Left renal cortex interstitium (tissue), 4 donors: ENCODE measurements around the gene HLF. TPM values are rescaled to one million over a fixed set of nuclear protein-coding genes. Genes with fewer than 3 reads are reported as not detected.
A peak's percentile ranks its signal among the peaks of the same experiment; 100 is the strongest.
"Not testable (repeated sequence)": the region's sequence is repeated elsewhere in the genome, so short reads cannot be mapped to it uniquely, and the experiment has no call there.

Experiments
- DNase-seq, 4 donors: peaks; one replicate each; pipeline ENCODE4 v3.0.0-alpha.2; 2013; ENCODE audit warnings: low read depth in 4 of 4, low spot score in 2 of 4, missing footprints in 1 of 4
- polyA plus RNA-seq, 4 donors: library from polyadenylated mRNA; unstranded; fragments of 120-200 nt; gene quantifications; one replicate each; pipeline ENCODE4 v1.2.1, GENCODE V29; 2013; ENCODE audit not compliant: insufficient read length in 4 of 4

The HLF gene
- polyA plus RNA-seq, 4 donors = 4.2 to 6.5 (median 5.5) TPM

GRCh38 chr17:55323518-55324295 is 58.9 kb downstream of the HLF start:
- DNase-seq = no peak

GRCh38 chr17:55324296-55324978 is 59.7 kb downstream of the HLF start:
- no peak for DNase-seq

- peak in 2 of 4 donors; percentile 18 to 49 for DNase-seq
Observed at GRCh38 chr17:55325406-55325805, 60.6 kb downstream of the HLF start.

DNA sequence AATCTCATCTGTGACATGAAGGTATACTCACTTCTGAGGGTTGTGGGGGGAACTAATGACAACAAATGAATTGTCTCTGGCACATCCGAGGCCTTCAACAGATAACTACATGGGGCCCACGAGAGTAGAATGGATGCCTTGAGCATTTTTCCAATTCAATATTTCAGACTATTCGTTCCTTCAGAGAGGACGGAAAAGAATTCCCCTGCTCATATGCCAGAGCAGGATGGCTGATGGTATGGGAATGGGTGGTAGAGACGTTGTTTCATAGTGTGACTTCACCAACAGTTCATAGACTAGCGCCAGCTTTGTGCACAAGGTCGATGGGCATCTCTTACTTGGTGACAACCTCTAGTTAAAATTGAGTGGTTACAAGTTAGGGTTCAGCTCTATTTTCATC is 61.3 kb downstream of the HLF start:
- DNase-seq = no peak

DNA sequence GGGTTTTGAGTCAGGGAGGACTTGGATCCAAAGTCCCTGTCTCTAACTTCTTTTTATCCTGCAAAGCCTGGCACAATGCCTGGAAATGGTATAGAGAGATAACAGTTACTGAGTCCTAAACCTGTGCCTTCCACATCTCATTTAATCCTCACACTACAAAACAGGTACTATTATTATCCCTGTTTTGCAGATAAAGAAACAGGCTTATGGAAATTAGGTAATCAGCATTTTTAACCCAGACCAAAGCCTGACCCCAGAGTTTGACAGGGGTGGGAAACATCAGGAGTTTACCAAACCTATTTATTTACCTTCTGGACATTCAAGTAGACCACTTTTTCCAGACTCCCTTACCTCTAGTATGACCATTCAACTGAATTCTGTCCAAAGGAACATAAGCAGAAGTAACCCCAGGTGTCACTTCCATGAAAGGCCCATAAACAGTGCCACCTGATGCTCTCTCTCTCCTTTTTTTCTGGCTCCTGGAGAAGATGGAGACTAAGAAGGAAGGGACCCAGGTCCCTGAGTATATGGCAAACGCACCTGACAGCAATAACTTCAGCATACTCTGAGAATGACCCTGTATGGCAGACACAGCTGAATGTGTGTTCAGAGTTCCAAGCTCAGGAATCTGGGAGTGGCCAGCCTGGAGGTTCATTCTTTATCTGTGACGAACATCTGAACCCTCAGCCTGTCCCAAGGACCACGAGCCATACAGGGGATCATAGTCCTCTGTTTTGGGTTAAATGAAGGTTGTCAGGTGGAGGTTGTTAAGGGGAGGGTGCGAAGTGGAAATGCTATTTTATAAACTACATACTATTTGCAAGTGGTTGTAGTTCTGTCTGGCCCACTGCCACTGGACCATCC is 62.7 kb downstream of the HLF start:
- DNase-seq = no peak

GRCh38 chr17:55328514-55328913 is 63.8 kb downstream of the HLF start:
- not testable (repeated sequence) for DNase-seq

GRCh38 chr17:55330344-55330933 is 65.7 kb downstream of the HLF start:
- DNase-seq = no peak

DNA sequence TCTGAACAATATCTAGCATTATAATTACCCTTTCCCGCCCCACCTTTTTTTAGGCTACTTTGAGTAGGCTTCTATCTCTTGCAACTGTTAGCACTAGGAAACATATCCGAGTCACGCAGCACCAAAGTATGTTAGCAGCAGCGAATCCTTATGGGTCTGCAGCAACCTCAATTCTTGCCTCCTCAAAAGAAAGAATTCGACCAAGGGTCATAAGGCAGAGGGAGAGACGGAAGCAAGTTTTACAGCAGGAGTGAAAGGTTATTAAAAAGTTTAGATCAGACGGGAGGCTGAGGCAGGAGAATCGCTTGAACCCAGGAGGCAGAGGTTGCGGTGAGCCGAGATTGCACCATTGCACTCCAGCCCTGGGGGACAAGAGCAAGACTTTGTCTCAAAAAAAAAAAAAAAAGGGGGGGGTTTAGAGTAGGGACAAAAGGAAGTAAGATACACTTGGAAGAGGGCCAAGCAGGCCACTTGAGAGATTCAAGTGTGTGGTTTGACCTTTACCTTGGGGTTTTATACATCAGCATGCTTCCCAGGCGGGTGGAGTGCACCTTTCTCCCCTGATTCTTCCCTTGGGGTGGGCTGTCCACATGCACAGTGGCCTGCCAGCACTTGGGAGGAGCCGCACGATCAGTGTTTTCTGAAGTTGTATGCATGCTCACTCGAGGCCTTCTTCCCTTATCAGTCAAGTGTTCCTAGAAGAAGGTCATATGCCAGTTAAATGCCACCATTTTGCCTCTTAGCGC is 67.7 kb downstream of the HLF start:
- no peak for DNase-seq

DNA sequence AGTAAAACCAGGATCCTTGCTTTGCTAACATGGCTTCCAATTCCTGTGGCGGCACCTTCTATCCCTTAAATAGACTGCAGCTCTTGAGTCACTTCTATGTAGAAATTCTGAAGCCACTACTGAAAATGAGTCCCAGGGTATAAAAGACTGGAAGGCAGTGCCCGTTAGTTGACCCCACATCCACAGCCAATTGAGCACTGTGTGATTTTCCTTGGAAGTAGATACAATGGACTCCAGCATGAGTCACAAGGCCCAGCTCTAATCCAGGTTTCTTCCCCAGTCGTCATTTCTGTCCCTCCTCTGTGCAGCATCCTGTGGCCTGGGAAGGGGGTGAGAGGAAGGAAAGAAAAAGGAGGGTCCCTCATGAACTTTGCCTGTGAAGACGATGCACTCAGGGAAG is 69.5 kb downstream of the HLF start:
- no peak for DNase-seq

- DNase-seq = no peak
Observed at GRCh38 chr17:55334881-55335540, 70.3 kb downstream of the HLF start.

DNA sequence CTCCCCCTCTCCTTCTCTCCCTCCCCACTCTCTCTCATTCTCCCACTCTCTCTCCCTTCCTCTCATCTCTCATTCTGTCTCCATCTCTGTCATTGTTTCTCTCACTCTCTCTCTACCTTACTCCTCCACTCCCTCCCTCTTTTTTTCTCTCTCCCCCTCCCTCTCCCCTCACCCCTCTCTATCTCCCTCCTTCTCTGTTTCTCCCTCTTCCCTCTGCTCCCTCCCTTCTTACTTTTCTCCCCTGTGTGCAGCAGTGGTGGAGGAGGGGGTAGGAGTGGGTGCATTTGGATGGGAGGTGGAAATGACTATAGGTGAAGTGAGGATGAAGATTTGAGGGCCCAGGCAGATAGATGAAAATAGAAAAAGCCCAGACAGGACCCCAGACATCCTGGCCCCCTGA is 70.9 kb downstream of the HLF start:
- DNase-seq = no peak

- no peak for DNase-seq
Observed at GRCh38 chr17:55336426-55336825, 71.7 kb downstream of the HLF start.

- DNase-seq = no peak
Observed at GRCh38 chr17:55340176-55340575, 75.4 kb downstream of the HLF start.

DNA sequence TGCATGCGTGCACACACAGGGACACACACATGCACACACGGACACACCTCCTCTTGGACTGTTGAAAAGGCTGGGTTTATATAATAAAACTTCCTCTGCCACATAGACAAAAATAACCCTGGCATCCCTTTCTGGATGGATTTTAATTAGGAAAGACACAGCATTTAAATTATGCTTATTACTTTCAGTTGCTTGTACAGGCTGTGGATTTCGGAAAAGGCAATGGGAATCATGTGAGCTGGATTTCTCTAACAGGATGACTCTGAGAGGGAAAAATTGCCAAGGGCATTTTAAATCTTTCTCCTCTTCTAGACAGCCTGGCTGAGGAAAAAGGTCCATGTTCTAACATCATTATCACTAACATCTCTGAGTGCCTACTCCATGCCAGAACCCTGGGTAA is 75.9 kb downstream of the HLF start:
- no peak for DNase-seq

GRCh38 chr17:55341432-55341831 is 76.7 kb downstream of the HLF start:
- DNase-seq = no peak

DNA sequence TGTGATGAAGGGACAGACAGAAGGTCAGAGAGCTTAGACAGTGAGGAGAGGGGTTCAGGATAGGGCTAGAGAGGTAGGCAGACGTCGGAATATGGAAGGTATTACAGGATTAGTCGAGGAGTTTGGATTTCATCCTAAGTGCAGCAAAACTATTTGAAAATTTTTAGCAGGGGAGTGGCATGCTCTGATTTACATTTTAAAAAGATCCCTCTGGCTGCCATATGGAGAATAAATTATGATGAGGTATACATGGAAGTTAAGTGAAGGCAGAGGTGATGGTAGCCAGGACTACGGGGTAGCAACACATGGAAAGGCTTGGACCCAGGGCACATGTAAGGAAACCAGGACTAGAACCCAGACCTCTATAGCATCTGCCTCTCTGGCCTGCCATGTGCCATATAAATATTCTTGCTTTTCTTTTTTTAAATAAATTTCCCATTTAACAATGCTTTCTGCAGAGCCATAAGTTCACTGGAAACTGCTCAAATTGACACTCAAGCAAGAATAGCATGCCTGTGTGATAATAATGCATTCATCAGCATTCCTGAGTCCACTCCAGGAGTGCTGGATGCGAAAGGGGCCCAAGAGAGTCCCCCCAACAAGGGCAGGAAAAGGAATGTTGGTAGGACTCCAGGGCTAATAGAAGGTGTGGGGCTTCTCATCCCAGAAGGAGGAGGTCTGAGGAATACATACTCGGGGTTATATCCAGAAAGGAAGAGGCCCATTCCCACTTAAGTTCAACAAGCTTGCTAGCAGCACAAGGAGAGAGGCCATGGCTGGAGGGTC is 78.2 kb downstream of the HLF start:
- no peak for DNase-seq

GRCh38 chr17:55343900-55344513 is 79.2 kb downstream of the HLF start:
- no peak for DNase-seq

- no peak for DNase-seq
Observed at GRCh38 chr17:55344514-55344997, 79.8 kb downstream of the HLF start.
